ENCODE data around the gene TNFSF15. TPM values are rescaled to one million over a fixed set of nuclear protein-coding genes. Genes with fewer than 3 reads are reported as not detected.

TNFSF15 gene
- total RNA-seq, 4 donors from 2014 or later: not detected

- Histone ChIP-seq H3K27me3 (no peaks in the 10 kb centered on the region), H3K4me1 (no peaks in the 10 kb centered on the region), H3K36me3 (no peaks in the 10 kb centered on the region), H3K27ac (no peak overlapping the region), H3K4me3 (no peak overlapping the region), H3K9me3 (no peaks in the 10 kb centered on the region)
- in situ Hi-C loops (cut with MboI; ENCODE audit: low sequenced_read_pairs in 4 of 4): no loop called here
- ATAC-seq (no peak), DNase-seq (no peak)
- intact Hi-C loops (cut with DNase I; ENCODE audit: low total_unique reads): no loop called here
- no peak for TF ChIP-seq CTCF (IDR thresholded peaks at IDR 0.05 in 4 of 5, conservative IDR thresholded peaks at IDR 0.05 in 1 of 5)
- no peak for TF ChIP-seq POLR2A (IDR thresholded peaks at IDR 0.05)
Measured at GRCh38 chr9:114847492-114848417, 41.9 kb upstream of the TNFSF15 start.

- Histone ChIP-seq H3K4me1 (no peaks in the 10 kb centered on the region), H3K27ac (no peak overlapping the region), H3K4me3 (no peak overlapping the region), H3K9me3 (no peaks in the 10 kb centered on the region), H3K36me3 (no peaks in the 10 kb centered on the region), H3K27me3 (no peaks in the 10 kb centered on the region)
- ATAC-seq (no peak), DNase-seq (no peak)
- in situ Hi-C loops (cut with MboI; ENCODE audit: low sequenced_read_pairs in 4 of 4) (no loop called here), intact Hi-C loops (cut with DNase I; ENCODE audit: low total_unique reads) (no loop called here)
- TF ChIP-seq POLR2A (IDR thresholded peaks at IDR 0.05) (no peak), CTCF (IDR thresholded peaks at IDR 0.05 in 4 of 5, conservative IDR thresholded peaks at IDR 0.05 in 1 of 5) (no peak)
Measured at GRCh38 chr9:114845373-114845772, 39.5 kb upstream of the TNFSF15 start.

GRCh38 chr9:114844766-114845165, 38.9 kb upstream of the TNFSF15 start:
- H3K9me3 ChIP-seq: no peaks in the 10 kb centered on the region
- in situ Hi-C loops (cut with MboI; ENCODE audit: low sequenced_read_pairs in 4 of 4): no loop called here
- intact Hi-C loops (cut with DNase I; ENCODE audit: low total_unique reads): no loop called here
- H3K36me3 ChIP-seq: no peaks in the 10 kb centered on the region
- H3K27me3 ChIP-seq: no peaks in the 10 kb centered on the region
- TF ChIP-seq POLR2A (IDR thresholded peaks at IDR 0.05) (no peak), CTCF (IDR thresholded peaks at IDR 0.05 in 4 of 5, conservative IDR thresholded peaks at IDR 0.05 in 1 of 5) (no peak)
- DNase-seq: no peak
- no peaks in the 10 kb centered on the region for H3K4me1 ChIP-seq
- no peak overlapping the region for H3K4me3 ChIP-seq
- ATAC-seq: no peak
- no peak overlapping the region for H3K27ac ChIP-seq

DNA sequence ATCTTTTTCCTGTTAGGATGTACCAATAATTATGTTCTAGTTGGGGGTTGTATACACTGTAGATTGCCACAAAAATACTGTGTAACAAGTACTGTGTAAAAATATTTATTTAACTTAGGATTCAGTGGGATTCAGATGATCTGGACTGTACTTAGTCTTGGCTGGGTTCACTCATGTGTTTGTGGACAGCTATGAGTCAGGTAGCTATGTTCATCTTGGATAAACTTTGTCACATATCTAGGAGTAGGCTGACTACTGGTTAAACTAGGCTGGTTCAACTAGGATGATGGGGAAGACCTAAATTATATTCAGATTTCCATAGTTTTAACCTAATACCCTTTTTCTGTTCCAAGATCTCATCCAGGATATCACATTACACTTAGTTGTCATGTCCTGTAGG, 32.1 kb upstream of the TNFSF15 start:
- intact Hi-C loops (cut with DNase I; ENCODE audit: low total_unique reads) (no loop called here), in situ Hi-C loops (cut with MboI; ENCODE audit: low sequenced_read_pairs in 4 of 4) (no loop called here)
- Histone ChIP-seq H3K4me3 (no peak overlapping the region), H3K27me3 (no peaks in the 10 kb centered on the region), H3K36me3 (no peaks in the 10 kb centered on the region), H3K27ac (no peak overlapping the region), H3K4me1 (no peaks in the 10 kb centered on the region), H3K9me3 (no peaks in the 10 kb centered on the region)
- DNase-seq (no peak), ATAC-seq (no peak)
- TF ChIP-seq POLR2A (IDR thresholded peaks at IDR 0.05) (no peak), CTCF (IDR thresholded peaks at IDR 0.05 in 4 of 5, conservative IDR thresholded peaks at IDR 0.05 in 1 of 5) (no peak)
